ENCODE results near the gene ETV4. TPM values are rescaled to one million over a fixed set of nuclear protein-coding genes. Genes with fewer than 3 reads are reported as not detected.

ETV4 gene
- total RNA-seq, 1 donor from 2014 or later: 1.1 TPM

- no peak for DNase-seq (ENCODE audit: low spot score)
- H3K4me1 ChIP-seq: peaks cover 20% of the 10 kb centered on the region
- Mint-ChIP-seq H3K4me1 (peaks cover 30% of the 10 kb centered on the region), H3K36me3 (no peaks in the 10 kb centered on the region), H3K9me3 (no peaks in the 10 kb centered on the region), H3K27ac (no peak overlapping the region), H3K27me3 (ENCODE audit: insufficient read depth, low read depth) (peaks cover 10% of the 10 kb centered on the region), H3K4me3 (no peak overlapping the region)
- H3K9me3 ChIP-seq (ENCODE audit: low read depth): no peaks in the 10 kb centered on the region
- peaks cover 5% of the 10 kb centered on the region for H3K27me3 ChIP-seq
- no peak overlapping the region for H3K27ac ChIP-seq
- no peak overlapping the region for H3K9ac ChIP-seq
- no peak overlapping the region for H3K4me2 ChIP-seq
- no peak overlapping the region for H2AFZ ChIP-seq (replicated peaks)
- no peak for TF ChIP-seq EZH2phosphoT487 (IDR thresholded peaks at IDR 0.05)
- no peak for TF ChIP-seq EZH2 (IDR thresholded peaks at IDR 0.05)
- TF ChIP-seq CTCF (IDR thresholded peaks at IDR 0.05): no peak
- no peaks in the 10 kb centered on the region for H3K36me3 ChIP-seq
- H3F3A ChIP-seq (ENCODE audit: low read depth): peaks cover 21% of the 10 kb centered on the region
- H3K79me2 ChIP-seq (ENCODE audit: low read depth): no peaks in the 10 kb centered on the region
- no peak overlapping the region for H3K4me3 ChIP-seq
- peaks cover 5% of the 10 kb centered on the region for H4K20me1 ChIP-seq (ENCODE audit: low read depth)
These were observed 14.6 kb upstream of the ETV4 start for GRCh38 chr17:43560461-43561427.

GRCh38 chr17:43559161-43559816, 13.1 kb upstream of the ETV4 start:
- Histone ChIP-seq H2AFZ (replicated peaks) (no peak overlapping the region), H3K4me1 (peaks cover 29% of the 10 kb centered on the region), H3K79me2 (ENCODE audit: low read depth) (no peaks in the 10 kb centered on the region), H3K9me3 (ENCODE audit: low read depth) (no peaks in the 10 kb centered on the region), H3K36me3 (no peaks in the 10 kb centered on the region), H3K27me3 (peaks cover 5% of the 10 kb centered on the region), H3K9ac (no peak overlapping the region), H3K4me2 (no peak overlapping the region), H3K27ac (no peak overlapping the region), H3F3A (ENCODE audit: low read depth) (peaks cover 27% of the 10 kb centered on the region), H3K4me3 (no peak overlapping the region), H4K20me1 (ENCODE audit: low read depth) (peaks cover 5% of the 10 kb centered on the region)
- Mint-ChIP-seq H3K4me1 (peaks cover 36% of the 10 kb centered on the region), H3K27ac (no peak overlapping the region), H3K27me3 (ENCODE audit: insufficient read depth, low read depth) (peaks cover 5% of the 10 kb centered on the region), H3K36me3 (no peaks in the 10 kb centered on the region), H3K9me3 (no peaks in the 10 kb centered on the region), H3K4me3 (no peak overlapping the region)
- TF ChIP-seq CTCF (IDR thresholded peaks at IDR 0.05): no peak
- TF ChIP-seq EZH2 (IDR thresholded peaks at IDR 0.05): no peak
- DNase-seq (ENCODE audit: low spot score): no peak

GRCh38 chr17:43558805-43559160, 12.6 kb upstream of the ETV4 start:
- Mint-ChIP-seq H3K9me3 (no peaks in the 10 kb centered on the region), H3K27ac (no peak overlapping the region), H3K4me1 (peaks cover 38% of the 10 kb centered on the region), H3K4me3 (no peak overlapping the region), H3K27me3 (ENCODE audit: insufficient read depth, low read depth) (peaks cover 5% of the 10 kb centered on the region), H3K36me3 (no peaks in the 10 kb centered on the region)
- no peaks in the 10 kb centered on the region for H3K9me3 ChIP-seq (ENCODE audit: low read depth)
- DNase-seq (ENCODE audit: low spot score): no peak
- no peak overlapping the region for H3K4me3 ChIP-seq
- H3K27ac ChIP-seq: no peak overlapping the region
- no peak for TF ChIP-seq CTCF (IDR thresholded peaks at IDR 0.05)
- no peak for TF ChIP-seq EZH2phosphoT487 (IDR thresholded peaks at IDR 0.05)
- TF ChIP-seq EZH2 (IDR thresholded peaks at IDR 0.05): no peak
- H3K79me2 ChIP-seq (ENCODE audit: low read depth): no peaks in the 10 kb centered on the region
- no peak overlapping the region for H2AFZ ChIP-seq (replicated peaks)
- H3K4me1 ChIP-seq: peaks cover 31% of the 10 kb centered on the region
- peaks cover 2% of the 10 kb centered on the region for H3K27me3 ChIP-seq
- no peak overlapping the region for H3K9ac ChIP-seq
- peaks cover 31% of the 10 kb centered on the region for H3F3A ChIP-seq (ENCODE audit: low read depth)
- no peak overlapping the region for H3K4me2 ChIP-seq
- peaks cover 4% of the 10 kb centered on the region for H4K20me1 ChIP-seq (ENCODE audit: low read depth)
- no peaks in the 10 kb centered on the region for H3K36me3 ChIP-seq

All from neural progenitor cell (in vitro differentiated cells).